HS-5 (cell line): ENCODE measurements around the gene IL17D.
"Not testable (repeated sequence)": the region's sequence is repeated elsewhere in the genome, so short reads cannot be mapped to it uniquely, and the experiment has no call there.

Experiments used
- DNase-seq: peaks from one replicate; pipeline ENCODE4 v3.0.0-alpha.2; 2012; ENCODE audit warnings: low read depth

IL17D gene

GRCh38 chr13:20702915-20703779 is at the start of gene IL17D:
IL17D (plus strand) TSS chr13:20703699; CDS start chr13:20704002, 303 bp downstream.
- DNase-seq = no peak

GRCh38 chr13:20654156-20654555 is 49.3 kb upstream of the IL17D start:
- no peak for DNase-seq

- no peak for DNase-seq
Observed at GRCh38 chr13:20658451-20659040, 45.0 kb upstream of the IL17D start.

GRCh38 chr13:20664351-20664750 is 39.1 kb upstream of the IL17D start:
- no peak for DNase-seq

- no peak for DNase-seq
Observed at GRCh38 chr13:20666948-20667347, 36.6 kb upstream of the IL17D start.

- DNase-seq = no peak
Observed at GRCh38 chr13:20667857-20668437, 35.6 kb upstream of the IL17D start.

- DNase-seq = no peak
Observed at GRCh38 chr13:20669162-20669561, 34.3 kb upstream of the IL17D start.

- DNase-seq = no peak
Observed at GRCh38 chr13:20671789-20672188, 31.7 kb upstream of the IL17D start.

- DNase-seq = no peak
Observed at GRCh38 chr13:20672772-20673171, 30.7 kb upstream of the IL17D start.

- no peak for DNase-seq
Observed at GRCh38 chr13:20673715-20674114, 29.8 kb upstream of the IL17D start.

- no peak for DNase-seq
Observed at GRCh38 chr13:20676213-20676612, 27.3 kb upstream of the IL17D start.

GRCh38 chr13:20678606-20679005 is 24.9 kb upstream of the IL17D start:
- not testable (repeated sequence) for DNase-seq

GRCh38 chr13:20679879-20680278 is 23.6 kb upstream of the IL17D start:
- no peak for DNase-seq

GRCh38 chr13:20680416-20681080 is 23.0 kb upstream of the IL17D start:
- DNase-seq = no peak

- DNase-seq = not testable (repeated sequence)
Observed at GRCh38 chr13:20681481-20681880, 22.0 kb upstream of the IL17D start.

GRCh38 chr13:20682061-20682460 is 21.4 kb upstream of the IL17D start:
- no peak for DNase-seq

GRCh38 chr13:20684041-20684440 is 19.5 kb upstream of the IL17D start:
- no peak for DNase-seq

GRCh38 chr13:20684546-20684945 is 19.0 kb upstream of the IL17D start:
- no peak for DNase-seq

- no peak for DNase-seq
Observed at GRCh38 chr13:20685092-20685491, 18.4 kb upstream of the IL17D start.

GRCh38 chr13:20686167-20686566 is 17.3 kb upstream of the IL17D start:
- no peak for DNase-seq

GRCh38 chr13:20686863-20687579 is 16.5 kb upstream of the IL17D start:
- DNase-seq = no peak

- DNase-seq = no peak
Observed at GRCh38 chr13:20689291-20689690, 14.2 kb upstream of the IL17D start.
